ENCODE data around the gene PLCH2.

PLCH2 gene

DNA sequence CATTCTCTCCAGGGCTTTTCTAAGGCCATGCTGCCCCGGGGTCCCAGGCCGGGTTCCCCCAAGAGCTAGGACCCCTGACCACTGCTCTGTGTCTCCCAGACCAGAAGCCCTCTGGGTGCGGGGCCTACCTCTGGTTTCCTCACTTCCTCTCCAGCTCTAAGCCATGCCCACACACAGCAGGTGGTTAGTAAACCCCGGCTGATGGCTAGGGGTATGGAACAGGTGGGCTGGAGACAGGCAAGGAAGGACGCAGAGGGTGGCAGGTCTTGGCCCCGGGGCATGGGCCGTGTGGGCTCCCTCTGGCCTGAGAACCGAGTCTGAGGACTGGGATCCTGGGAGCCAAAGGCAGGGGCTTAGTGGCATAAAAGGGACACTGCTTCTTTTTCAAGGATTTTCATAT, 15.9 kb upstream of the PLCH2 start:
- no peak for DNase-seq (ENCODE audit: low read depth)

- DNase-seq (ENCODE audit: low read depth): no peak
These were observed 14.9 kb upstream of the PLCH2 start for GRCh38 chr1:2460996-2461751.

GRCh38 chr1:2462819-2463218, 13.3 kb upstream of the PLCH2 start:
- no peak for DNase-seq (ENCODE audit: low read depth)

DNA sequence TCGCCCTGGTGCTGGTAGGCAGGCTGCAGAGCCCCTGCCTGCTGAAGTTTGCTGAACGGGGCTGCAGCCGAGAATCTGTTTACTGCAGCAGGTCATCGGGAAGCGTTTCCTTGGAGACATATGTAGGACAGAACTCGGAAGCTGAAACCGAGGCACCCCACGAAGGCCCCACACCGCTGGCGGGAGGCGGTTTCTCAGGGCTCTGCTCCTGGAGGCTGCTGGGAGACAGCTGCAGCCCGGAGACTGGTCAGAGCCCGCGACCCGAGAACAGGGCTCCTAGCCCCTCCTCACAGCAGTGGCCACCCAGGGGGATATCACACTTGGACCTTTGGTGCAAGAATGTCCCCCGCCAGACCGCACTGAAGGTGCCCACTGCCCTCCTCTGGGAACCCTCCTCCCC, 12.7 kb upstream of the PLCH2 start:
- DNase-seq (ENCODE audit: low read depth): no peak

GRCh38 chr1:2465371-2466269, 10.5 kb upstream of the PLCH2 start:
- DNase-seq (ENCODE audit: low read depth): no peak

DNA sequence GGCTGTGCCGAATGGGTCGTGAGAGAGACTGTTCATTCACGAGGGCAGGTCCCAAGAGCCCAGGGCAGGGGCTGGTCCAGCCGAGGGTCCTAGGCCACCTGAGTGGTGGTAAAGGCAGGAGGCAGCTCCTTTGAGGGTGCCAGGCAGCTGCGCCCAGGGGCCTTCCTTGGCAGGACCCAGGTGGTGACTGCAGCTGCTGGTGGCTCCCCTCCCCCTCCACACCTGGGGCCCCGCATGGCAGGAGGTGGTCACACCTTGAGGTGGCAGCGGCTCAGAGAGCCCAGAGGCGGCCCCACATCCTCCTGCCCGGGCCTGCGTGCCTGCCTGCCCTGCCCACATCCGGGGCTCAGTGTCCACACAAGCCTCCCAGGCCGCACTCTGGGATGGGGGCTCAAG, 9.8 kb upstream of the PLCH2 start:
- DNase-seq (ENCODE audit: low read depth): no peak

DNA sequence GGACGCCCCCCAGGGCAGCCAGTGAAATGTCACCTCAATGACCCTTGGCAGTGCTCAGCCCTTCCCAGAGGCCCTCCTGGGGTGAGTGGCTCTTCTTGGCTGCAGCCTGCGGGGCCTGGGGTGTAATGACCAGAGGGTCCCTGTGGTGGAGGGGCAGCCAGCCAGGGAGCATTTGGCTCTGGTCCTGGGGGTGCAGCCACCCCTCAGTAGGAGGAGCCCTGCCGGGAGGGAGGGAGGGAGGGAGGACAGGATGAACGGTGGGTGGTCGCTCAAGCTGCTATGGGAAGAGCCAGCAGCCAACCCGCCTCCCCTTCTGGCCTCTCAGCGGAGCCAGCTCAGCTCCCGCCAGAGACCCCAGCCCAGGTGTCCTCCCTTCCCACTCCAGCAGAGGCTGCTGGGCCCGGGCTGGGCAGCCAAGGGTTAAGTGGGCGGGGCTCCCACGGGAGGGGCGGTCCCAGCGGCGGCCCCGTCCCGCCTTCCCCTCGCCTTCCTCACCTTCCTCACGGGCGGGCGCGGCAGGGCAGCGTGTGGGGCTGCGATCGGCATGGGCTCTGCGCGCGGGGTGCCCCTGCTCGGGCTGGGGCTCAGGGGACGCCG, 9.0 kb upstream of the PLCH2 start:
- no peak for DNase-seq (ENCODE audit: low read depth)

DNA sequence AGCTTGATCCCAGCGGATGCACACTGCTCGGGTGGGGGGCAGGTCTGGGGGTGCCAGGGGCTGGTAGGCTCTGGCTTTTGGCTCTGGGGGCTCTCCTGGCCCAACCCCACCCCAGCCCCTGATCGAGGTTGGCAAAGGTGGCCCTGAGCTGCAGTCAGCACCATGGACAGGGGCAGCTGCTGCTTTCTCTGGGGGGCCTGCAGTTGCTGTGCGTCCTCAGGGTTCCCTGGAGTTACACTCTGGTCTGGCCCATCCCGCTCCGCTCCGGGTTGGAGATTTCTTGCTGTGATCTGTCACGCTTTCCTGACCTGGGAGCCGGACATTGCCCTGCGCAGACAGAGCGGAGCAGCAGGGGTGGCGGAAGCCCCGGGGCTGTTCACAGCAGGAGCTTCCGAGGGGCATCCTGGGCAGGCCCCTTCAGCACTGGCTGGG, 8.0 kb upstream of the PLCH2 start:
- no peak for DNase-seq (ENCODE audit: low read depth)

DNA sequence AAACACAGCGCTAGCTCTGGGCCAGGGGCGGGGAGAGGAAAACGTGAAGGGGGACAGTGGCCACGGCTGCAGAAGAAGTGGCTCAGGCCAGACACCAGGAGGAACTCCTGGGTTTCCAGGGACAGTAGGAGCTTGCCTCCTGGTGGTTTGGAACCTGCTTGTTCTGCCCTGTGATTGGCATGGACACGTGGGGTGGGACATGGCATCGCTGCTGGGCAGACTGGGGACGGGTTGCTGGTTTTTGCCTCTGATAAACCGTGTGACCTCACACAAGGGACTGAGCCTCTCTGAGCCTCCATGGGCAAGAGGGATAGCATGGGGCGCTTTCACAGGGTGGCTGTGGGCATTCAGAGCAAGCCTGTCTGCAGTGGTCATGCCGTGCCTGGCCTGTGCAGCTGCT, 7.5 kb upstream of the PLCH2 start:
- no peak for DNase-seq (ENCODE audit: low read depth)

GRCh38 chr1:2469103-2469940, 6.8 kb upstream of the PLCH2 start:
- no peak for DNase-seq (ENCODE audit: low read depth)

GRCh38 chr1:2470290-2471158, 5.6 kb upstream of the PLCH2 start:
- DNase-seq (ENCODE audit: low read depth): no peak

DNA sequence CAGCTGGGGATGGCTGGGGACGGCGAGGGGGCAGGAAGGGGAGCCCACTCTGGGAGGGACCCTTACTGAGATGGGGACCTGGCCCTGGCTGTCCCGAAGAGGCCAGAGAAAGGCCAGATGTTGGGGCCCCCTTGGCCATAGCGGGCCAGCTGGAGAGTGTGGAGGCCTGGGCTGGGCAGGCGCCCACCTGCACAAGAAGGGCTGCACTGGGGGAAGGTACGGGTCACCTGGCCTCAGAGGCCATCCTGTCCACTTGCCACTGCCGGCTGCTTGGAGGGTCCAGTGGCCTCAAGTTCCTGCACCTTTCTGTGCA, 5.0 kb upstream of the PLCH2 start:
- no peak for DNase-seq (ENCODE audit: low read depth)

- no peak for DNase-seq (ENCODE audit: low read depth)
These were observed 4.5 kb upstream of the PLCH2 start for GRCh38 chr1:2471587-2472001.

GRCh38 chr1:2472109-2472508, 4.0 kb upstream of the PLCH2 start:
- no peak for DNase-seq (ENCODE audit: low read depth)

GRCh38 chr1:2472561-2473177, 3.4 kb upstream of the PLCH2 start:
- DNase-seq (ENCODE audit: low read depth): no peak

DNA sequence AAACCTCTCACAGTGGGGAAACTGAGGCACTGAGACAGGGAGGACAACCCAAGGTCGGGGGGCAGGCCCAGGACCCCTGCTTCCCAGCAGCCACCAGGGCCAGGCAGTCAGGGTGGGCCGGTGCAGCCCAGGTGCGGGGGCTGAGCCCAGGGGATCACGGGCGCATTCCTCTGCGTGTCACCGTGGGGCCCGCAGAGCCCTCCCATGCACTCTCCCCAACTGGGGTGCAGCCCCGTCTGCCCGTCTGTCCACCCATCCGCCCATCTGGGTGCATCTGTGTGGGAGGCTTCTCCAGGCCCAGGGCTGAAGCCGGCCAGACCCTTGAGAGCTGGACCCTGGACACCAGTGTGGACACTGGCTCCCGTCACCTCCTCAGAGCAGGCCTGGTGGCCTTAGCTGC, 2.9 kb upstream of the PLCH2 start:
- no peak for DNase-seq (ENCODE audit: low read depth)

DNA sequence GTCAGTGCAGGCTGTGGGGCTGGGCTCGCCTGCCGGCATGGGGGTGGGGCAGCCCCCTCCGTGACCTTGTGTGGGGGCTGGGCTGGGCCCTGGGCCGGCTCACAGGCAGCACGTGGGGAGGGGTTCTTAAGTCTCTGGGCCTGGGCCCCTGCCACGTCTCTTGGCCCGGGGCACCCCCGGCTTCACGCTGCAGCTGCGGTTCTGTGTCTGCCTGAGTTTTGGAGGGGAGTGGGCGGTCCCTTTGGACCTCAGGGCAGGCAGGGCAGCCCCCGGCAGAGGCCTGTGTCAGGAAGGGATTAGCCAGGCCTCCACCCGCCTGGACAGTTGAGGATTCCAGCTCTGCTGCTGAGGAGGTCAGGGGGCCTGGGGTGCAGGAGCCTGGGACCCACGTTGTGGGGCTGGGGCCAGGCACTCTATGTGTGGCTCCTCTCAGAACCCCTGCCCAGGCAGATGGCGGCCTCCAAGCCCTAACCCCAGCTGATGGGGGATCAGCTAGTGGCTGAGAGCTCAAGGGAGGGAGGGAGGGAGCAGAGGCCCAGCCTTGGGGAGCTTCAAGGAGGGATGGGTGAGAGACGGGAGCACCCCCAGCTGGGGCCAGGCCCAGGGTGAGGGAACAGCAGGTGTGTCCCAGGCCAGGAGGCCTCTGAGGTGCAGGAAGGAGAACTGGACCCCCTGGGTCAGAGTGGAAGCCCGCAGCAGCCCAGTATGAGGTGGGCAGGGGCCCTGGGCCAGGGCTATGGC, 1.8 kb upstream of the PLCH2 start:
- DNase-seq (ENCODE audit: low read depth): no peak

DNA sequence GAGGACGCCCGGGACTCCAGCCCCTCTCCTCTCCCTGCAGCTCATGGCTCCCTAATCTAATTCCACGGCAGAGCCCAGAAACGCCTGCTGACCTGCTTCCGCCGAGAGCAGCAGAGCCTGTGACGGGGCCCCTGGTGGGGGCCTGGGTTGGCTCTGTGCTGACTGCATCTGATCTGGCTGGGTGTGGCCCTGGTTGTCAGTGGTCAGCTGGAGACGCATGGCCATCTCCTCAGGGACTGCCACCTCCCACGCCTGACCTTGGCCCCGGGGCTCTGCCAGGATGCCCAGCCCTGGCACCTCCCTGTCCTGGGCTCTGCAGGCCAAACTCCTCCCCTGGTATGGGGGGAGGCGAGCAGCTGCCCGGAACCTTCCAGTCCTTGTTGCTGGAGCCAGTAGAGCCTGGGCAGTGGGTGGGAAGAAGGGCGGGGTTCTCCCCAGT, 1.1 kb upstream of the PLCH2 start:
- DNase-seq (ENCODE audit: low read depth): no peak

- DNase-seq (ENCODE audit: low read depth): no peak
These were observed 518 bp upstream of the PLCH2 start for GRCh38 chr1:2475571-2475970.

DNA sequence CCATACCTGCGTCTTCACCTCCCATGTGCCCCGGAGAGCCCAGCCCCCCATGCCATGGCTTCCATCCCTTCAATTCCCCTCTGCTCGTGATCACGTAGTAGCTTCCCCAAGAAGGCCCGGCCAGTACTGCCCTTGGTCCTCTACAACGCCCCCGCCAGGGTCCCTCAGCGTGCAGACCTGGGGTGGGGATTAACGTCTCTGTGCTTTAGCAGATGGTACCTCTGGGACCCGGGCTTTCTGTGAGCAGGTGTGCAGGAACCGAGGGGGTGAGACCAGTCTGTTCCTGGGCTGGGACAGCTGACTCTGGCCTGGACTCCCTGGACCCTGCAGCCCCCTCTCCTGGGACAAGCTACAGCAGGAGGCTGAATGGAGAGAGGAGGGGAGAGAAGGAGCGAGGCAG, 1.2 kb downstream of the PLCH2 start:
- DNase-seq (ENCODE audit: low read depth): no peak
